HepG2 (cell line): ENCODE data around the gene FSTL1. TPM values are rescaled to one million over a fixed set of nuclear protein-coding genes. Genes with fewer than 3 reads are reported as not detected.

Experiments used
- KIAA2018 ChIP-seq: sonication (generic); formaldehyde crosslinking; IDR thresholded peaks from 2 replicates; pipeline ENCODE4 v1.5.0; 2020; ENCODE audit warnings: mild to moderate bottlenecking, missing genetic modification reagents, borderline replicate concordance
- MLXIP ChIP-seq: sonication (generic); formaldehyde crosslinking; IDR thresholded peaks from 2 replicates; pipeline ENCODE4 v1.9.0; 2021; ENCODE audit warnings: missing genetic modification reagents, borderline replicate concordance
- RERE ChIP-seq: IDR thresholded peaks from 2 replicates; pipeline ENCODE4 v1.6.1; 2016; ENCODE audit warnings: low read depth, missing genetic modification reagents, missing compliant biosample characterization
- THAP7 ChIP-seq: sonication (generic); formaldehyde crosslinking; IDR thresholded peaks from 2 replicates; pipeline ENCODE4 v1.8.1; 2023; ENCODE audit warnings: mild to moderate bottlenecking, missing genetic modification reagents
- polyA plus RNA-seq, 8 experiments: library from polyadenylated mRNA; depleted of rRNA in 3 of 8; stranded (reverse) in 7 of 8; unstranded in 1 of 8; fragments of >200 nt; fragmentation: Illumina TruSeq in 4 of 8; extraction: Trizol in 4 of 8; gene quantifications; 2 replicates each; pipeline versions ENCODE4 v1.2.1 to v1.2.3, GENCODE V29; 2011 to 2016; ENCODE audit warnings: low read depth in 4 of 8, missing spikeins in 1 of 8, mixed read lengths in 1 of 8; ENCODE audit not compliant: insufficient read depth in 1 of 8
- total RNA-seq, 5 experiments: library from RNA; depleted of rRNA; stranded (reverse); fragments of >200 nt; fragmentation: Illumina TruSeq; extraction: Trizol; gene quantifications; 2 replicates each; pipeline ENCODE4 v1.2.3, GENCODE V29; 2016; ENCODE audit warnings: low read depth in 1 of 5

Gene FSTL1
- total and polyA plus RNA-seq, 2 of the 13 experiments (the other 11 are each of a cell fraction or from before 2014, with no cell fraction given), result 0.07 to 0.29 TPM

- no peak for TF ChIP-seq RERE (CRISPR knock-in tag)
- TF ChIP-seq KIAA2018 (CRISPR knock-in tag), result no peak
- TF ChIP-seq THAP7, result no peak
- TF ChIP-seq MLXIP (CRISPR knock-in tag), result no peak
Observed at GRCh38 chr3:120419797-120420196, 31.0 kb downstream of the FSTL1 start (continued).
